ENCODE results near the gene BCOR. TPM values are rescaled to one million over a fixed set of nuclear protein-coding genes. Genes with fewer than 3 reads are reported as not detected.

Gene BCOR
- total and polyA plus RNA-seq, 9 of the 15 experiments (the other 6 are each of a cell fraction or from before 2014, with no cell fraction given) = 27.5 to 113 (median 37.6) TPM

DNA sequence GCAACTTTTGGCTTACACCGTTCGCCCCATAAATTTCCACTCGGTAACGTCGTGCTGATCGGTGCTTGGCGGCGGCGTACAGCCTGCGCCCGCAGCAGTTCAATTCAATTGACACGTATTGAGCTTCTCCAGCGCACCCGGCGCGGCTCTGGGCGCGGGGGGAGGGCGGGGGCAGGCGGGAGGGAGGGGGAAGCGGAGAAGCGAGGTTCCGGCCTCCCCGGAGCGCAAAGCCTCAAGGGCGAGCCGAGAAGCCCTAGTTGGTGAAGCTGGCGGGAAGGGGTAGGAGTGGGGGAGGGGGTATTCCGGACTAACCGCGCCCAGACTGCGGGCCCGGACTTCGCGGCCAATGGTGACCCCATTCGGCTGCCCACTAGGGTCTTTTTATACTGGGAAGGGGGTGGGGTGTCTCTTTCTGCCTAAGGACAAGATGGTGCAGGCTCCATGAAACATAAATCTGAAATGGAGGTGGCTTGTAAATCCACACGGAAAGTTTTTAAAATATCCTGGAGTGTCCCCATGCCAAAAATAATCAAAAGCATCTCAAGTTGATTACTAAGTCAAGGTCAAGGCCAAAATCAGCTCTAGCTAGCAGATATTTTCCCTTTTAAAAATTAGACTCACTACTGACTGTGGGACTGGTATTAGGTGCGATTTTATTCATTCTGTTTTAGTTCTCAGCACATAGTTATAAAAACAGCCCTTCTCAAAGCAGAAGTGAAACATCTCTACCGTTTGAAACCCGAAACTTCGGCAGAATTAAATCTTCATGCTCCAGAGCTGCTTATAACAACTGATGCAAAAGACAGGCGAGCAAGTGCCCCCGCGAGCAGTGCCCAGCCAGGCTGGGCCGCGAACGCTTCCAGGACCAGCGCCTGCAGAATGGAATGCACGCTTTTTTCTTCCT, 1.5 kb upstream of the BCOR start (continued):
- TF ChIP-seq, protein P1, sequence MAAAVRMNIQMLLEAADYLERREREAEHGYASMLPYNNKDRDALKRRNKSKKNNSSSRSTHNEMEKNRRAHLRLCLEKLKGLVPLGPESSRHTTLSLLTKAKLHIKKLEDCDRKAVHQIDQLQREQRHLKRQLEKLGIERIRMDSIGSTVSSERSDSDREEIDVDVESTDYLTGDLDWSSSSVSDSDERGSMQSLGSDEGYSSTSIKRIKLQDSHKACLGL (CRISPR knock-in tag; IDR thresholded peaks at IDR 0.05; ENCODE audit: borderline replicate concordance, poor library complexity, severe bottlenecking) = no peak
- TF ChIP-seq SMAD1 (IDR thresholded peaks at IDR 0.05; ENCODE audit: low read depth, low read length, partially characterized antibody) (no peak), LARP7 (IDR thresholded peaks at IDR 0.05) (no peak), NFXL1 (CRISPR knock-in tag; IDR thresholded peaks at IDR 0.05) (no peak), MYNN (IDR thresholded peaks at IDR 0.05) (0 out of 2 replicates have a peak, but pooled peaks have one; percentile 3), MYNN (CRISPR knock-in tag; IDR thresholded peaks at IDR 0.05) (no peak), HNRNPLL (IDR thresholded peaks at IDR 0.05; ENCODE audit: low read depth, low read length, poor library complexity, severe bottlenecking) (peak; percentile 40), BRD9 (IDR thresholded peaks at IDR 0.05; ENCODE audit: low read depth, partially characterized antibody) (peak; percentile 8), POLR2G (IDR thresholded peaks at IDR 0.05; ENCODE audit: low read depth, low read length) (no peak; the same call in none of the 2 replicates), MXI1 (IDR thresholded peaks at IDR 0.05; ENCODE audit: low read depth, low read length) (no peak), TRIM24 (IDR thresholded peaks at IDR 0.05) (no peak), EP400 (IDR thresholded peaks at IDR 0.05) (0 out of 2 replicates have a peak, but pooled peaks have one; percentile 29), MYC (IDR thresholded peaks at IDR 0.05; ENCODE audit: low read depth, low read length) (0 out of 2 replicates have a peak, but pooled peaks have one; percentile 11), MYC (CRISPR knock-in tag; IDR thresholded peaks at IDR 0.05; ENCODE audit: borderline replicate concordance, low read depth) (no peak), HDAC6 (IDR thresholded peaks at IDR 0.05; ENCODE audit: low read depth, low read length) (no peak), ETV1 (tag; conservative IDR thresholded peaks at IDR 0.05; ENCODE audit: low read depth) (0 out of 2 replicates have a peak, but pooled peaks have one; percentile 25), SRSF1 (IDR thresholded peaks at IDR 0.05; ENCODE audit: low read depth, low read length) (no peak), FOXM1 (IDR thresholded peaks at IDR 0.05; ENCODE audit: low read depth) (no peak), FOXM1 (CRISPR knock-in tag; IDR thresholded peaks at IDR 0.05; ENCODE audit: low read depth) (no peak), ZNF76 (CRISPR knock-in tag; IDR thresholded peaks at IDR 0.05; ENCODE audit: borderline replicate concordance) (no peak), CHCHD3 (CRISPR knock-in tag; IDR thresholded peaks at IDR 0.05) (no peak), TAF15 (IDR thresholded peaks at IDR 0.05; ENCODE audit: low read depth, low read length) (no peak), NR1H2 (CRISPR knock-in tag; IDR thresholded peaks at IDR 0.05) (no peak)
